Neural cell (in vitro differentiated cells): ENCODE data around the gene RGP1. TPM values are rescaled to one million over a fixed set of nuclear protein-coding genes. Genes with fewer than 3 reads are reported as not detected.

Experiments used
- H2AFZ ChIP-seq: fragments of 200-600, 300-800 bp; sonication (generic), shearing (Covaris generic); 2 replicates; pipeline ENCODE4 v1.6.0; 2014; ENCODE audit warnings: low read depth, mild to moderate bottlenecking, antibody characterized with exemption, low read length, moderate library complexity
- H3F3A ChIP-seq: fragments of 200-600 bp; shearing (Covaris generic); 2 replicates; pipeline ENCODE4 v1.6.1; 2016; ENCODE audit warnings: mild to moderate bottlenecking, moderate library complexity, mixed read lengths, antibody characterized with exemption, low read length; ENCODE audit not compliant: insufficient read depth, poor library complexity, severe bottlenecking
- H3K27ac ChIP-seq: fragments of 200-600, 300-800 bp; sonication (generic), shearing (Covaris generic); 2 replicates; pipeline ENCODE4 v1.5.1; 2014; ENCODE audit warnings: mild to moderate bottlenecking, low read length, moderate library complexity
- H3K27me3 ChIP-seq: fragments of 300-800, 200-600 bp; sonication (generic), shearing (Covaris generic); 2 replicates; pipeline ENCODE4 v1.6.0; 2014; ENCODE audit warnings: mild to moderate bottlenecking, low read depth, low read length, moderate library complexity; ENCODE audit not compliant: insufficient read depth
- H3K36me3 ChIP-seq: fragments of 300-800, 200-600 bp; sonication (generic), shearing (Covaris generic); 2 replicates; pipeline ENCODE4 v1.5.1; 2014; ENCODE audit warnings: mild to moderate bottlenecking, antibody characterized with exemption, low read length, moderate library complexity; ENCODE audit not compliant: insufficient read depth
- H3K4me2 ChIP-seq: fragments of 300-800, 200-600 bp; sonication (generic), shearing (Covaris generic); 2 replicates; pipeline ENCODE4 v1.6.0; 2014; ENCODE audit warnings: mild to moderate bottlenecking, low read length
- H3K4me3 ChIP-seq: fragments of 300-800, 200-600 bp; sonication (generic), shearing (Covaris generic); 2 replicates; pipeline ENCODE4 v1.5.1; 2014; ENCODE audit warnings: mild to moderate bottlenecking, low read length, moderate library complexity
- H3K79me2 ChIP-seq: fragments of 200-600 bp; shearing (Covaris generic); replicated peaks from 2 replicates; pipeline ENCODE4 v1.6.0; 2014; ENCODE audit warnings: mild to moderate bottlenecking, low read length, moderate library complexity; ENCODE audit not compliant: insufficient read depth
- H3K9ac ChIP-seq: fragments of 300-800, 200-600 bp; sonication (generic), shearing (Covaris generic); 2 replicates; pipeline ENCODE4 v1.6.1; 2016; ENCODE audit warnings: mild to moderate bottlenecking, low read length, mixed read lengths
- H3K9me2 ChIP-seq: fragments of 200-600 bp; shearing (Covaris generic); 2 replicates; pipeline ENCODE4 v1.6.1; 2016; ENCODE audit warnings: mild to moderate bottlenecking, low read length, mixed read lengths; ENCODE audit not compliant: insufficient read depth
- H3K9me3 ChIP-seq: fragments of 200-600, 300-800 bp; sonication (generic), shearing (Covaris generic); 2 replicates; pipeline ENCODE4 v1.6.1; 2016; ENCODE audit warnings: mild to moderate bottlenecking, mixed run types, low read length, moderate library complexity, mixed read lengths
- H4K20me1 ChIP-seq: fragments of 200-600 bp; shearing (Covaris generic); 2 replicates; pipeline ENCODE4 v1.6.1; 2016; ENCODE audit warnings: mild to moderate bottlenecking, mixed run types; ENCODE audit not compliant: insufficient read depth
- EP300 ChIP-seq: fragments of 450-650 bp; conservative IDR thresholded peaks from 2 replicates; pipeline ENCODE4 v1.6.1; 2014; ENCODE audit warnings: antibody characterized with exemption, mild to moderate bottlenecking, moderate library complexity; ENCODE audit not compliant: poor library complexity, severe bottlenecking
- EZH2 ChIP-seq: fragments of 200-600, 300-800 bp; shearing (Covaris generic), sonication (generic); IDR thresholded peaks from 2 replicates; pipeline ENCODE4 v1.6.1; 2014; ENCODE audit warnings: antibody characterized with exemption, low read length, borderline replicate concordance, mild to moderate bottlenecking; ENCODE audit not compliant: insufficient read depth, poor library complexity, severe bottlenecking
- MXI1 ChIP-seq: fragments of 450-650 bp; conservative IDR thresholded peaks from 2 replicates; pipeline ENCODE4 v1.6.1; 2014; ENCODE audit warnings: antibody characterized with exemption, mild to moderate bottlenecking; ENCODE audit not compliant: poor library complexity, severe bottlenecking
- POLR2AphosphoS5 ChIP-seq: IDR thresholded peaks from 2 replicates; pipeline ENCODE4 v1.6.1; 2012
- RAD21 ChIP-seq: fragments of 450-650 bp; conservative IDR thresholded peaks from 2 replicates; pipeline ENCODE4 v1.6.1; 2014; ENCODE audit warnings: antibody characterized with exemption, mild to moderate bottlenecking, moderate library complexity
- SMC3 ChIP-seq: fragments of 450-650 bp; conservative IDR thresholded peaks from 2 replicates; pipeline ENCODE4 v1.6.1; 2014; ENCODE audit warnings: antibody characterized with exemption, mild to moderate bottlenecking, moderate library complexity; ENCODE audit not compliant: poor library complexity
- TAF1 ChIP-seq: IDR thresholded peaks from 2 replicates; pipeline ENCODE4 v1.6.1; 2012; ENCODE audit warnings: low read depth
- polyA plus RNA-seq: library from polyadenylated mRNA; depleted of rRNA; stranded (reverse); fragments of >200 nt; gene quantifications from 2 replicates; pipeline ENCODE4 v1.2.3, GENCODE V29; 2014
- TF ChIP-seq, protein P1 (sequence below): IDR thresholded peaks from 2 replicates; pipeline ENCODE4 v1.6.1; 2012; ENCODE audit warnings: borderline replicate concordance
- TF ChIP-seq, protein P2 (sequence below): fragments of 450-650 bp; IDR thresholded peaks from 2 replicates; pipeline ENCODE4 v1.5.1; 2014; ENCODE audit warnings: antibody characterized with exemption, mild to moderate bottlenecking, moderate library complexity; ENCODE audit not compliant: poor library complexity, severe bottlenecking

Gene RGP1
- polyA plus RNA-seq, 1 donor from 2014 or later: 8.1 TPM

DNA sequence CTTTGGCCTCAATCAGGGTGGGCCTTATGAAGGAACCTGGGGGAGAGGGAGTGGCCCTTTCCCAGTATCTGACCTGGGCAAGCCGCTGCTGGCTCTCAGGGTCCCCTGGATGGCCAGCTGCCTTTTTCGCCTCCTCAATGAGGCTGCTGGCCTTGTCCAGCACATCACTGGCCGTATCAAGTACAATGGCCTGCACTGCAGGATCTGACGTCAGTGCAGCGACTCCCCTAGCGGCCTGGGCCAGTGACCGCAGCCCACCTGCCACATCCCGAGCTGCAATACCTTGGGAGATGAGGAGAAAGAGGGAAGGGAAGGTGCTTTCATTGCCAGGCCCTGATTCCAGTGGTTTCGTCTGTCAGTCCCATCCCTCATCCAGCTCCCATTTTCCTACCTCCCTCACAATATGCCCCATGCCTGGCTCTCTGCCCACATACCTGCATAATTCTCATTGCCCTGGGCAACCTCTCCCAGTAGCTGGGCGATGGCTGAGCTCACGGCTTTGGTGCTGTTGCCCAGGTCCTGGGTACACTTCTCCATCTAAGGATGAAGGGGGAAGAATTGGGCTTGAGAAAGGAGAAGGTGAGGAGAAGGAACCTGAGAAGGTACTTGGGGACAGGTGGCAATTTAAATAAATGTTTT is 36.2 kb upstream of the RGP1 start (continued):
- no peak for TF ChIP-seq EZH2

DNA sequence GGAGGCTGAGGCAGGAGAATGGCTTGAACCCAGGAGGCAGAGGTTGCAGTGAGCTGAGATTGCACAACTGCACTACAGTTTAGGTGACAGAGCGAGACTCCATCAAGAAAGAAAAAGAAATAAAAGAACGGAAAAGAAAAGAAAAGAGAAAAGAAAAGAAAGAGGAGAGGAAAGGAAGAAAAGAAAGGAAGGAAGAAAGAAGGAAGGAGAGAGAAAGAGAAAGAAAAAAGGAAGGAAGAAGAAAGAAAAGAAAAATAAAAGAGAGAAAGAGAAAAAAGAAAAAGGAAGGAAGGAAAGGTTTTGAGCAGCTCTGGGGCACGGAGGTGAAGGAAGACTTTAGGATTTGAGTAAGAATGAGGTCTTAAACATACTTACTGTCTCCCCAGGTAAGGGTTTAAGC is 35.5 kb upstream of the RGP1 start:
- H3F3A ChIP-seq: no peaks in the 10 kb centered on the region
- no peak overlapping the region for H2AFZ ChIP-seq
- H3K9me3 ChIP-seq: no peaks in the 10 kb centered on the region
- H3K27me3 ChIP-seq: no peaks in the 10 kb centered on the region
- no peaks in the 10 kb centered on the region for H3K79me2 ChIP-seq
- no peak overlapping the region for H3K9ac ChIP-seq
- H3K9me2 ChIP-seq: no peaks in the 10 kb centered on the region
- peaks cover 7% of the 10 kb centered on the region for H3K36me3 ChIP-seq
- H3K4me2 ChIP-seq: no peak overlapping the region
- no peaks in the 10 kb centered on the region for H4K20me1 ChIP-seq
- no peak overlapping the region for H3K4me3 ChIP-seq
- no peak for TF ChIP-seq MXI1
- no peak for TF ChIP-seq RAD21
- TF ChIP-seq, protein P1, sequence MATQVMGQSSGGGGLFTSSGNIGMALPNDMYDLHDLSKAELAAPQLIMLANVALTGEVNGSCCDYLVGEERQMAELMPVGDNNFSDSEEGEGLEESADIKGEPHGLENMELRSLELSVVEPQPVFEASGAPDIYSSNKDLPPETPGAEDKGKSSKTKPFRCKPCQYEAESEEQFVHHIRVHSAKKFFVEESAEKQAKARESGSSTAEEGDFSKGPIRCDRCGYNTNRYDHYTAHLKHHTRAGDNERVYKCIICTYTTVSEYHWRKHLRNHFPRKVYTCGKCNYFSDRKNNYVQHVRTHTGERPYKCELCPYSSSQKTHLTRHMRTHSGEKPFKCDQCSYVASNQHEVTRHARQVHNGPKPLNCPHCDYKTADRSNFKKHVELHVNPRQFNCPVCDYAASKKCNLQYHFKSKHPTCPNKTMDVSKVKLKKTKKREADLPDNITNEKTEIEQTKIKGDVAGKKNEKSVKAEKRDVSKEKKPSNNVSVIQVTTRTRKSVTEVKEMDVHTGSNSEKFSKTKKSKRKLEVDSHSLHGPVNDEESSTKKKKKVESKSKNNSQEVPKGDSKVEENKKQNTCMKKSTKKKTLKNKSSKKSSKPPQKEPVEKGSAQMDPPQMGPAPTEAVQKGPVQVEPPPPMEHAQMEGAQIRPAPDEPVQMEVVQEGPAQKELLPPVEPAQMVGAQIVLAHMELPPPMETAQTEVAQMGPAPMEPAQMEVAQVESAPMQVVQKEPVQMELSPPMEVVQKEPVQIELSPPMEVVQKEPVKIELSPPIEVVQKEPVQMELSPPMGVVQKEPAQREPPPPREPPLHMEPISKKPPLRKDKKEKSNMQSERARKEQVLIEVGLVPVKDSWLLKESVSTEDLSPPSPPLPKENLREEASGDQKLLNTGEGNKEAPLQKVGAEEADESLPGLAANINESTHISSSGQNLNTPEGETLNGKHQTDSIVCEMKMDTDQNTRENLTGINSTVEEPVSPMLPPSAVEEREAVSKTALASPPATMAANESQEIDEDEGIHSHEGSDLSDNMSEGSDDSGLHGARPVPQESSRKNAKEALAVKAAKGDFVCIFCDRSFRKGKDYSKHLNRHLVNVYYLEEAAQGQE: no peak
- no peak for TF ChIP-seq EZH2
- no peak for TF ChIP-seq EP300
- TF ChIP-seq, protein P2, sequence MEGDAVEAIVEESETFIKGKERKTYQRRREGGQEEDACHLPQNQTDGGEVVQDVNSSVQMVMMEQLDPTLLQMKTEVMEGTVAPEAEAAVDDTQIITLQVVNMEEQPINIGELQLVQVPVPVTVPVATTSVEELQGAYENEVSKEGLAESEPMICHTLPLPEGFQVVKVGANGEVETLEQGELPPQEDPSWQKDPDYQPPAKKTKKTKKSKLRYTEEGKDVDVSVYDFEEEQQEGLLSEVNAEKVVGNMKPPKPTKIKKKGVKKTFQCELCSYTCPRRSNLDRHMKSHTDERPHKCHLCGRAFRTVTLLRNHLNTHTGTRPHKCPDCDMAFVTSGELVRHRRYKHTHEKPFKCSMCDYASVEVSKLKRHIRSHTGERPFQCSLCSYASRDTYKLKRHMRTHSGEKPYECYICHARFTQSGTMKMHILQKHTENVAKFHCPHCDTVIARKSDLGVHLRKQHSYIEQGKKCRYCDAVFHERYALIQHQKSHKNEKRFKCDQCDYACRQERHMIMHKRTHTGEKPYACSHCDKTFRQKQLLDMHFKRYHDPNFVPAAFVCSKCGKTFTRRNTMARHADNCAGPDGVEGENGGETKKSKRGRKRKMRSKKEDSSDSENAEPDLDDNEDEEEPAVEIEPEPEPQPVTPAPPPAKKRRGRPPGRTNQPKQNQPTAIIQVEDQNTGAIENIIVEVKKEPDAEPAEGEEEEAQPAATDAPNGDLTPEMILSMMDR: no peak
- no peak for TF ChIP-seq POLR2AphosphoS5
- TF ChIP-seq TAF1: no peak
- TF ChIP-seq SMC3: no peak
- H3K27ac ChIP-seq: no peak overlapping the region

DNA sequence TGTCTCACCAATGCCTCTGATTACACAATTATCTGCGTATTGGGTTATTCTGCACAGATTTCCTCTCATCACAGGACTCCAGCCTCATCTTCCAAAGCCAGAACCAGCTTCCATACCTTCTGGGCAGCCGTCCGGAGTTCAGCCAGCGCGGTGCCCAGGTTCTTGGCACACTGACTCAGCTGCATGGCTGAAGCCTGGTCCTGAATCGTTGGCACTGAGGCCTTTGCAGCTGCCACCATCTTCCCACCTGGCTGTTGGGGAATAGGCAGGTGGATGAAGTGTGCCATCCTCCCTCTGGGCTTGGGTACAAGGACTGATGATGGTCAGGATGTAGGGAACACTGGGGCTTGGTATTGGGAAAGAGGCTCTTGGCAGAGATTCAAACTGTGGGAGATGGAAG is 35.0 kb upstream of the RGP1 start:
- H3K79me2 ChIP-seq: no peaks in the 10 kb centered on the region
- no peaks in the 10 kb centered on the region for H3K9me2 ChIP-seq
- H4K20me1 ChIP-seq: no peaks in the 10 kb centered on the region

More for the DNA sequence above, 35.0 kb upstream of the RGP1 start:
- Histone ChIP-seq H3K9me3 (no peaks in the 10 kb centered on the region), H3K27ac (no peak overlapping the region), H3K36me3 (peaks cover 7% of the 10 kb centered on the region), H3K9ac (no peak overlapping the region), H3K4me3 (no peak overlapping the region), H2AFZ (no peak overlapping the region), H3K4me2 (no peak overlapping the region), H3K27me3 (no peaks in the 10 kb centered on the region), H3F3A (no peaks in the 10 kb centered on the region)
- TF ChIP-seq SMC3 (no peak), EP300 (no peak), POLR2AphosphoS5 (no peak), EZH2 (no peak)
